Stimulated activated naive CD4-positive, alpha-beta T cell treated with Interleukin-2 at 50 U/mL for 16 hours (primary cell): ENCODE measurements around the gene GNPDA1.

Experiments
- DNase-seq: peaks from one replicate; lab custom pipeline; 2025; lab: John Stamatoyannopoulos, UW

Gene GNPDA1

GRCh38 chr5:142023836-142024235 lies 11.0 kb upstream of the GNPDA1 start:
- DNase-seq, result no peak

- no peak for DNase-seq
These were observed 7.4 kb upstream of the GNPDA1 start for GRCh38 chr5:142020122-142020659.

GRCh38 chr5:142017832-142018427 lies 5.1 kb upstream of the GNPDA1 start:
- no peak for DNase-seq

GRCh38 chr5:142016556-142016955 lies 3.7 kb upstream of the GNPDA1 start:
- DNase-seq, result peak; percentile 44

GRCh38 chr5:142015781-142016533 lies 3.1 kb upstream of the GNPDA1 start:
- DNase-seq, result peak; percentile 33

GRCh38 chr5:142014911-142015584 lies 2.2 kb upstream of the GNPDA1 start:
- peak; percentile 44 for DNase-seq

- no peak for DNase-seq
These were observed 1.1 kb upstream of the GNPDA1 start for GRCh38 chr5:142013734-142014521.

- peak; percentile 57 for DNase-seq
These were observed 541 bp downstream of the GNPDA1 start for GRCh38 chr5:142012186-142012785.

GRCh38 chr5:142011572-142012185 lies 1.1 kb downstream of the GNPDA1 start:
- no peak for DNase-seq

- DNase-seq, result no peak
These were observed 2.9 kb downstream of the GNPDA1 start for GRCh38 chr5:142009886-142010285.

- DNase-seq, result no peak
These were observed 4.0 kb downstream of the GNPDA1 start for GRCh38 chr5:142008813-142009212.

GRCh38 chr5:142007237-142007544 lies 5.6 kb downstream of the GNPDA1 start:
- no peak for DNase-seq

GRCh38 chr5:142006363-142007236 lies 6.2 kb downstream of the GNPDA1 start:
- no peak for DNase-seq

- DNase-seq, result no peak
These were observed 9.5 kb downstream of the GNPDA1 start for GRCh38 chr5:142003266-142003800.

GRCh38 chr5:142000704-142001484 lies 11.9 kb downstream of the GNPDA1 start:
- DNase-seq, result no peak

- DNase-seq, result no peak
These were observed 12.7 kb downstream of the GNPDA1 start for GRCh38 chr5:142000173-142000572.

GRCh38 chr5:141997358-141997960 lies 15.4 kb downstream of the GNPDA1 start:
- DNase-seq, result no peak

- DNase-seq, result no peak
These were observed 17.2 kb downstream of the GNPDA1 start for GRCh38 chr5:141995656-141996055.
